Keratinocyte (primary cell): ENCODE results near the gene CCDC88A.

ENCODE experiments used
- EZH2 ChIP-seq: IDR thresholded peaks from one replicate; pipeline ENCODE4 v1.6.1; 2012; ENCODE audit warnings: inconsistent platforms, mild to moderate bottlenecking, low read length, moderate library complexity
- TF ChIP-seq, protein P1 (sequence below), 3 experiments: IDR thresholded peaks in 1 of 3; conservative IDR thresholded peaks in 1 of 3; optimal IDR thresholded peaks in 1 of 3; 2 replicates in 2 of 3; 3 replicates in 1 of 3; pipeline versions ENCODE3 to v1.5.1; 2011; ENCODE audit warnings: low read length in 3 of 3, mild to moderate bottlenecking in 3 of 3, moderate library complexity in 2 of 3, control low read depth in 1 of 3, inconsistent platforms in 1 of 3; ENCODE audit not compliant: insufficient read depth in 2 of 3; ENCODE audit errors: extremely low read depth in 1 of 3

DNA sequence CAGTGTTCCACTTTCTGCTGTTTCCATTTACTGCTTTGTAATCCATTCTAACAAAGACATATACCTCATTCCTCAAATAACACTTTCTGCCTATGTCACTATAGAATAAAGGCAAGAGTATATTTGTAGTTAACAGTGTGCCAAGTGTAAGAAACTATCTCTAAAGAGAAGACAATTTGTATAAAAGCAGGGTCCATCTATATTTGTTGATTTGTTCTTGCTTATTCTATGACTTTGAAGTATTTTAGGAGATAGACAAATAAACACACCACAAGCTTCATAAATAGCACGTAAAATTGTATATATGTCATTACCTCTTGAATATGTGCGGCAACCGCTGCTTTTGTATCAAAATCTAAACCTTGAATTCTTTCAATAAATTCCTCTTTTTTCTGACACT is 56.0 kb downstream of the CCDC88A start:
- TF ChIP-seq, protein P1, sequence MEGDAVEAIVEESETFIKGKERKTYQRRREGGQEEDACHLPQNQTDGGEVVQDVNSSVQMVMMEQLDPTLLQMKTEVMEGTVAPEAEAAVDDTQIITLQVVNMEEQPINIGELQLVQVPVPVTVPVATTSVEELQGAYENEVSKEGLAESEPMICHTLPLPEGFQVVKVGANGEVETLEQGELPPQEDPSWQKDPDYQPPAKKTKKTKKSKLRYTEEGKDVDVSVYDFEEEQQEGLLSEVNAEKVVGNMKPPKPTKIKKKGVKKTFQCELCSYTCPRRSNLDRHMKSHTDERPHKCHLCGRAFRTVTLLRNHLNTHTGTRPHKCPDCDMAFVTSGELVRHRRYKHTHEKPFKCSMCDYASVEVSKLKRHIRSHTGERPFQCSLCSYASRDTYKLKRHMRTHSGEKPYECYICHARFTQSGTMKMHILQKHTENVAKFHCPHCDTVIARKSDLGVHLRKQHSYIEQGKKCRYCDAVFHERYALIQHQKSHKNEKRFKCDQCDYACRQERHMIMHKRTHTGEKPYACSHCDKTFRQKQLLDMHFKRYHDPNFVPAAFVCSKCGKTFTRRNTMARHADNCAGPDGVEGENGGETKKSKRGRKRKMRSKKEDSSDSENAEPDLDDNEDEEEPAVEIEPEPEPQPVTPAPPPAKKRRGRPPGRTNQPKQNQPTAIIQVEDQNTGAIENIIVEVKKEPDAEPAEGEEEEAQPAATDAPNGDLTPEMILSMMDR (optimal IDR thresholded peaks at IDR 0.05 in 1 of 3, IDR thresholded peaks at IDR 0.05 in 1 of 3, conservative IDR thresholded peaks at IDR 0.05 in 1 of 3; ENCODE audit: extremely low read depth in 1 of 3, insufficient read depth in 2 of 3, low read length in 3 of 3): no peak
- TF ChIP-seq EZH2: no peak
